GM18511 (cell line): ENCODE data around the gene LHPP.

Experiments used
- ATAC-seq: cut with Tn5 transposase; IDR thresholded peaks from one replicate; pipeline ENCODE4 v1.9.1; 2021; ENCODE audit warnings: mild to moderate bottlenecking, moderate library complexity; ENCODE audit not compliant: unreplicated experiment

Gene LHPP

GRCh38 chr10:124470544-124471434 is 9.2 kb downstream of the LHPP start:
- no peak for ATAC-seq

DNA sequence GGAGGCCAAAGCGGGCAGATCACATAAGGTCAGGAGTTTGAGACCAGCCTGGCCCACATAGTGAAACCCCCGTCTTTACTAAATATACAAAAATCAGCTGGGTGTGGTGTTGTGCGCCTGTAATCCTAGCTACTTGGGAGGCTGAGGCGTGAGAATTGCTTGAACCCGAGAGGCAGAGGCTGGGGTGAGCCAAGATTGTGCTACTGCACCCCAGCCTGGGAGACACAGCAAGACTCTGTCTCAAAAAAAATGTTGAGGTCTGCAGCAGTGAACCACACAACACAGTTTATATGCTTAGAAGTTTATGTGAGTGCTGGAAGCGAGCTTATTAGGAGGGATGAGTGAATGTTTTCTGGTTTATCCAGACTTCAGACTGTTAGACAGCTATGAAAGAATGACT is 10.4 kb downstream of the LHPP start:
- no peak for ATAC-seq

DNA sequence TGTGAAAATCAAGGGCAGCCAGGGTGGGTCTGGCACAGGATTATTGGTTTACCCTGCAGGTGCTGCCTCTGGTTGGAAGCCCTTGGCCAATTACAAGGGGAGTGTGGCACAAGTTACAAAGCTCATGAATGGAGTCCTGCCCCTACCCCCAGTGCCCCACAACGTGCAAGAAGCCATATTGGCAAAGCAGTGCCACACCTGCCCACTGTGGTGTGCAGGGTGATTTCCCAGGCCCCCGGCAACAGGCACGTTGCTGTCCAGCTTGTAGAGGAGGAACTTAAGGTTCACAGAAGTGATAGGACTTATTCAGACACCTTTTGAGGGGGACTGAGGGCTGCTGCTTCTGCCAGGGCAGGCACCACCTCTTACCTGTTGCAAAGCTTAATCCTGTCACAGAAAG is 11.4 kb downstream of the LHPP start:
- no peak for ATAC-seq

GRCh38 chr10:124474514-124475070 is 13.0 kb downstream of the LHPP start:
- ATAC-seq: no peak

- ATAC-seq: no peak
These were observed 14.6 kb downstream of the LHPP start for GRCh38 chr10:124476043-124476725.

GRCh38 chr10:124477614-124478363 is 16.2 kb downstream of the LHPP start:
- ATAC-seq: no peak

DNA sequence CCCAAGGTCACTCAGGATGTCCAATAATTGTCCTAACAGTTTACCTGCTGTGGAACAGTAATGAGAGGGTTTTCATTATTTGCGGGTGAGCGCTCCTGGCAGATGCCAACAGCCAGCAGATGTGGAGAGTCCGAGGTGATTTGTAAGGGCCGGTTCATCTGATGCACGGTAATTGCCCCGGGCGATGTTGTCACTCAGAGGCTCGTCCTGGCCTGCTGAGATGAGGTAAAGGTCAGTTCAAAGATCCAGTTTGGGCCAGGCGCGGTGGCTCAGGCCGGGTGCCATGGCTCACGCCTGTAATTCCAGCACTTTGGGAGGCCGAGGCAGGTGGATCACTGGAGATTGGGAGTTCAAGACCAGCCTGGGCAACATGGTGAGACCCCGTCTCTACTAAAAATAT is 16.9 kb downstream of the LHPP start:
- ATAC-seq: no peak

- ATAC-seq: no peak
These were observed 19.2 kb downstream of the LHPP start for GRCh38 chr10:124480860-124481259.

DNA sequence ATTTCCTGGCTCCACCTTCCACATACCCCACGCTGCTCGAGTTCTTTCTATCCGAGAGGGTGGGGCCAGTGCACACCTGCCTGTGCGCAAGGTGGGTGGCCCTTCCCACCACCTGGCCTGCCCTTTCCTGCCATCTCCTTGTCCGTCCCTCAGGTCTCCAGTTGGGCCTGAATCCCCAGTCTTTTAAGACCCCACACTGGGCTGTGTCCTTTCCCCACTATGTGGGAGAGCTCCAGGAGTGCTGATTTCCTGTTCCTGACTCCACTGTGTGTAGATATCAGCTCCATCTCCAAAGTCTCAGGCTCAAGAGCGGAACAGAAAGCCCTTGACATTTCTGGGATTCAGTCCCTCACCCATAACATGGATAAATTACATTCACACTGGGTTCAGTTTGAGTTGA is 20.1 kb downstream of the LHPP start:
- no peak for ATAC-seq

- no peak for ATAC-seq
These were observed 20.7 kb downstream of the LHPP start for GRCh38 chr10:124482236-124482800.

DNA sequence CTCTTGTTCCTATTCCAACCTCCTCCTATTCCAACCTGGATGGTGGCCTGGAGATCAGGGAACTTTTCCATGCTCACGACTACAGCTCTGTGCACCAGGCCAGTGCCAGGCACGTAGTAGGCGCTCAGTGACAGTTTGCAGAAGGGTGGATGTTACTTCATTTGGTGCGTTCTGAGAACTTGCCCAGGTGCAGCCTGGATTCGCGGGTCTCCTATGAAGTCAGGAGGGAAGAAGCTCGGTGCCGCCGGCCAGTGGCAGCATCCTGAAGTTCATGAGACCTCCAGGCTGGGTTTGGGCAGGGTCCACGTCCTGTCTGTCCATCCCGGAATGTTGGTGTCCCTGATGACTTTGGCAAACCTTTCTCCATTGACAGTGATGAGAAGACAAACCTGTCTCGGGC is 21.3 kb downstream of the LHPP start:
- no peak for ATAC-seq

DNA sequence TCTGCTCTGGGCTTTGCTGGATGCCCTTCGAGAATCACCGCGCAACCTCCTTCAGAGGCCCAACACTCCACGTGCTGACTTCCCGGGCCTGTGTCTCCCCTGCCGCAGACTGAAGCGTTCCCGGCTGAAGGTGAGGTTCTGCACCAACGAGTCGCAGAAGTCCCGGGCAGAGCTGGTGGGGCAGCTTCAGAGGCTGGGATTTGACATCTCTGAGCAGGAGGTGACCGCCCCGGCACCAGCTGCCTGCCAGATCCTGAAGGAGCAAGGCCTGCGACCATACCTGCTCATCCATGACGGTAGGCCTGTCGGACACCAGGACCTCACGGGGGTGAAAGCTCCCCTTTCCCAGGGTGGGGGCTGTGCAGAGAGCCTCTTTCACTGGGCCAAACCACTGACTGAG is 22.4 kb downstream of the LHPP start:
- ATAC-seq: no peak

DNA sequence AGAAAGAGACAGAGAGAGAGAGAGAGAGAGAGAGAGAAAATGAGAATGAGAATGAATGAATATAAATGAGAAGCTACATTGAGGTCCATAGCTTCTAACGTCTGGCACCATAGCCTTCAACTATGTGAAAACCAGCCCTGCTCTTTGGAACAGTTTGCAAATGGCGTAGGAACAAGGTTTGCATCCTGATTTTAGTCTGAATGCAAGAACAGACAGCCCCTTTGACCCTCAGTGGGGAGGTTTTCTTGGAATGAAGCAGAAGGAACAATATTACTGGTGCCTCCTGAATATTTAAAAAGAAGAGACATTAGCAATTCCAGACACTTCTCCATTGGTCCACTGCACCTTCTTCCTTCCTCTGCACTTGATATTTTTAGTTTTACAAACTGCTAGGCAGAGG is 23.0 kb downstream of the LHPP start:
- ATAC-seq: no peak

GRCh38 chr10:124486635-124487034 is 25.0 kb downstream of the LHPP start:
- ATAC-seq: no peak

DNA sequence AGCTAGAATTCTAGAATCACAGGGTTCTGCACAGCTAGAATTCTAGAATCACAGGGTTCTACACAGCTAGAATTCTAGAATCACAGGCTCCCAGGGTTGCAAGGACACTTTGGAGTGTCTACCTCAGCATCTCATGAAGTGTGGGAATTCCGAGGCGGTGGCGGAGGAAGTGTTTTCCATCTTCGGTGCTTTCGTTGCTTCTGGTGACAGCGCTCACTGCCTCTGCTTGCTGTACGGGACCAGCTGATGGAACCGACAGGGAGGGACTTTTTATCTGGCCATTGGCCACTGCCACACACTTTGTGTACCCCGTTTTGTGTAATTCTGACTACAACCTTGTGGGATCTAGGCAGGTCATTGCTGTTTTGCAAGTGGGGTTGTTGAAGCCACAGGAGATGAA is 29.5 kb downstream of the LHPP start:
- ATAC-seq: no peak

GRCh38 chr10:124492266-124492665 is 30.6 kb downstream of the LHPP start:
- no peak for ATAC-seq

DNA sequence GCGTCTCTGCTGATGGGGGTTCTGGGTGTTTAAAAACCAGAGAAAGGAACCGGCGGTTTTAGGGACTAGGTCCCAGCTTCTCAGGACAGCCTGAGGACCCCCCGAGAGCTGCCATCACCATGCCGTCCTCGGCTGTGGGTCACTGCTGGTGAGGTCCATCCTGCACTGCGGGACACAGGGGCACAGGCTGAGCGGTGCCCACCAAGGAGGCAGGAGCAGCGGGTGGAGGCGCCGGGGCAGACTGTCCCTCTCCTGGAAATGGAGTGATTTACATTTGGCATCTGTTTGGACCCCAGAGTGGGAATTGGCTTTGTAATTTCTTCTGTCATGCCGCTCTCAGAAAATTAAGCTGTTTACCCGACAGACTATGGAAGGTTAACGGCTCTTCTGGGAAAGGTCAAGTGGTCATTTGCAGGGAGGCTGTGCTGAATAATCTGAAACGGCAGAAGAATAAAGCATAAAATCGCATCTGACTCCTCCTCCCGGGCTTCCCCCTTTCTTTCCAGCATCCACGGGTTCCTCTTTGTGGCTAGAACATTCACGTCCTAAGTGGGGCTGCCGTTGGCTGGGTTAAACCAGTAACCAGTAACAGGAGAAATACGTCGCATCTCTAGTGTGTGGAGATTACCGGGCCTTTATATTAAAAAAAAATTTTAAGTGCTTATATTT is 31.7 kb downstream of the LHPP start:
- no peak for ATAC-seq

DNA sequence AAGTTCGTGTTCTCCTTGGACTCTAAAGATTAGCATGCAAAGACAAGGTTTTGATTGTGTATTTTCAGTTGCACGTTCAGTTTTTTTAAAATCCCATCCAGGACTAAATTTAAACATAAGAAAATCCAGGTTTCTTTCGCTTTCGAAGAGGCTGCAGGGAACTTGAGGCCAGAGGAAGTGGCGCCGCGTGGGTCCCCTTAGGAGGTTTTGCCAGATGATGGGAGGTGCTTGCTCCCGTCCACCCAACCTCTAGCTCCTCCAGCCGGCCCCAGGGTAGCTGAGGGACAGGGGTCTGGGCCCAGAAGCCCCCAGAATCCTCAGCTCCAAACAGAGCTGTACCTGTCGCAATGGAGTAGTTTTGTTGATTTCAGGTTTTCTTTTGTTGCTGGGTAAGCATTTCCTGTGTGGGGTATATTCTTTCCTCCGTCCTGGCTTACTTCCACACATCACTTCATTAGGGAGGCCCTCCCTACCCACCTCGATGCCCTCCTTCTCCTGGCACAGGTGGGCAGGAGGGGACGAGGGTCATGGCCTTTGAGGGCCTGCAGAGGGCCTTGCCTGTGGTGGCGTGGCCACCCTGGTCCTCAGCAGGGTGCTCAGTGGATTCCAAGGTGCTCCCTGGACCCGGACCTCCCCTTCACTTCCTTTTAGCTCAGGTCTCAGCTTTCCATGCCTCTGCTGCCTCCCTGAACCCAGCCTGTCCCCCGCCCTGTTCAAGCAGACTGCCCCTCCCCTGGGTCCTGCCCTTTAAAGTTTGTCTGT is 32.6 kb downstream of the LHPP start:
- ATAC-seq: no peak

GRCh38 chr10:124495162-124495561 is 33.5 kb downstream of the LHPP start:
- no peak for ATAC-seq

- ATAC-seq: no peak
These were observed 34.1 kb downstream of the LHPP start for GRCh38 chr10:124495725-124496124.
